ENCODE data around the gene MLPH. TPM values are rescaled to one million over a fixed set of nuclear protein-coding genes. Genes with fewer than 3 reads are reported as not detected.
A peak's percentile ranks its signal among the peaks of the same experiment; 100 is the strongest.

The MLPH gene
- total RNA-seq, 1 donor from 2014 or later, result 80.9 TPM

GRCh38 chr2:237546876-237547395, 59.9 kb downstream of the MLPH start:
- DNase-seq (no peak), ATAC-seq (ENCODE audit: poor library complexity) (no peak)
- intact Hi-C loops (cut with DNase I), result no loop called here

- intact Hi-C loops (cut with DNase I), result no loop called here
- ATAC-seq (ENCODE audit: poor library complexity) (no peak), DNase-seq (no peak)
Measured at GRCh38 chr2:237547841-237548416, 60.9 kb downstream of the MLPH start.

- ATAC-seq (ENCODE audit: poor library complexity), result no peak
- intact Hi-C loops (cut with DNase I), result no loop called here
- DNase-seq, result no peak
Measured at GRCh38 chr2:237549216-237549615, 62.2 kb downstream of the MLPH start.

- no peak for DNase-seq
- intact Hi-C loops (cut with DNase I), result no loop called here
- ATAC-seq (ENCODE audit: poor library complexity), result no peak
Measured at GRCh38 chr2:237549643-237550415, 62.8 kb downstream of the MLPH start.

GRCh38 chr2:237551071-237551574, 64.1 kb downstream of the MLPH start:
- ATAC-seq (ENCODE audit: poor library complexity) (no peak), DNase-seq (no peak)
- intact Hi-C loops (cut with DNase I), result no loop called here

GRCh38 chr2:237552908-237553307, 65.9 kb downstream of the MLPH start:
- DNase-seq, result no peak
- no peak for ATAC-seq (ENCODE audit: poor library complexity)
- intact Hi-C loops (cut with DNase I), result no loop called here

GRCh38 chr2:237553948-237554347, 66.9 kb downstream of the MLPH start:
- ATAC-seq (ENCODE audit: poor library complexity) (no peak), DNase-seq (no peak)
- intact Hi-C loops (cut with DNase I), result no loop called here

GRCh38 chr2:237555560-237555959, 68.5 kb downstream of the MLPH start:
- DNase-seq, result no peak
- no peak for ATAC-seq (ENCODE audit: poor library complexity)
- intact Hi-C loops (cut with DNase I), result no loop called here

- intact Hi-C loops (cut with DNase I), result no loop called here
- ATAC-seq (ENCODE audit: poor library complexity) (no peak), DNase-seq (no peak)
Measured at GRCh38 chr2:237556773-237557632, 70.0 kb downstream of the MLPH start.

GRCh38 chr2:237557633-237558015, 70.6 kb downstream of the MLPH start:
- intact Hi-C loops (cut with DNase I), result no loop called here

GRCh38 chr2:237558961-237559641, 72.0 kb downstream of the MLPH start:
- intact Hi-C loops (cut with DNase I), result no loop called here
- ATAC-seq (ENCODE audit: poor library complexity), result peak; percentile 76
- DNase-seq, result peak; percentile 82

More at GRCh38 chr2:237557633-237558015, 70.6 kb downstream of the MLPH start:
- ATAC-seq (ENCODE audit: poor library complexity) (no peak), DNase-seq (peak; percentile 27)

- ATAC-seq (ENCODE audit: poor library complexity) (no peak), DNase-seq (peak; percentile 32)
- intact Hi-C loops (cut with DNase I), result no loop called here
Measured at GRCh38 chr2:237561221-237561620, 74.2 kb downstream of the MLPH start.

GRCh38 chr2:237563816-237564215, 76.8 kb downstream of the MLPH start:
- DNase-seq (no peak), ATAC-seq (ENCODE audit: poor library complexity) (no peak)
- intact Hi-C loops (cut with DNase I), result no loop called here

GRCh38 chr2:237564526-237565131, 77.6 kb downstream of the MLPH start:
- DNase-seq, result no peak
- ATAC-seq (ENCODE audit: poor library complexity), result no peak
- intact Hi-C loops (cut with DNase I), result no loop called here

- no peak for ATAC-seq (ENCODE audit: poor library complexity)
- DNase-seq, result no peak
- intact Hi-C loops (cut with DNase I), result no loop called here
Measured at GRCh38 chr2:237565974-237566373, 78.9 kb downstream of the MLPH start.

- intact Hi-C loops (cut with DNase I), result no loop called here
- ATAC-seq (ENCODE audit: poor library complexity), result peak; percentile 13
- no peak for DNase-seq
Measured at GRCh38 chr2:237566401-237567235, 79.6 kb downstream of the MLPH start, which contains the start of gene PRLH. PRLH (plus strand) TSS chr2:237566574; CDS start chr2:237566574, 0 bp downstream.

- intact Hi-C loops (cut with DNase I), result no loop called here
- ATAC-seq (ENCODE audit: poor library complexity) (no peak), DNase-seq (no peak)
Measured at GRCh38 chr2:237567276-237568029, 80.4 kb downstream of the MLPH start.
